HepG2 (cell line): Measurements from ENCODE around the gene AKAP6.

Experiments used
- EEA1 ChIP-seq: sonication (generic); formaldehyde crosslinking; IDR thresholded peaks from 2 replicates; pipeline ENCODE4 v1.5.1; 2020; ENCODE audit warnings: mild to moderate bottlenecking, missing genetic modification reagents, borderline replicate concordance
- EP300 ChIP-seq, 3 experiments: sonication (generic) in 1 of 3; formaldehyde crosslinking in 1 of 3; IDR thresholded peaks; 2 replicates each; pipeline versions ENCODE4 v1.5.1 to v1.6.1; 2011 to 2020; ENCODE audit warnings: low read depth in 2 of 3, low read length in 2 of 3, borderline replicate concordance in 1 of 3, improper control_type of control experiment in 1 of 3, mild to moderate bottlenecking in 1 of 3, missing genetic modification reagents in 1 of 3, moderate library complexity in 1 of 3
- NFYC ChIP-seq: IDR thresholded peaks from 2 replicates; pipeline ENCODE4 v1.6.1; 2016; ENCODE audit warnings: missing genetic modification reagents, missing compliant biosample characterization
- POLR2A ChIP-seq, 2 experiments: IDR thresholded peaks; 2 replicates each; pipeline ENCODE4 v1.6.1; 2011; ENCODE audit warnings: low read depth in 2 of 2, low read length in 2 of 2, mild to moderate bottlenecking in 1 of 2, moderate library complexity in 1 of 2; ENCODE audit not compliant: insufficient read depth in 1 of 2
- RBAK ChIP-seq: sonication (generic); formaldehyde crosslinking; IDR thresholded peaks from 2 replicates; pipeline ENCODE4 v1.5.1; 2020; ENCODE audit warnings: mild to moderate bottlenecking, missing genetic modification reagents
- ZFP37 ChIP-seq: sonication (generic); formaldehyde crosslinking; IDR thresholded peaks from 2 replicates; pipeline ENCODE4 v1.4.0; 2020; ENCODE audit warnings: missing genetic modification reagents, borderline replicate concordance
- ZNF792 ChIP-seq: IDR thresholded peaks from 2 replicates; pipeline ENCODE4 v1.6.1; 2016
- TF ChIP-seq, protein P1 (sequence below): IDR thresholded peaks from 2 replicates; pipeline ENCODE4 v1.6.1; 2016; ENCODE audit warnings: missing compliant biosample characterization, missing genetic modification reagents, borderline replicate concordance
- TF ChIP-seq, protein P2 (sequence below): sonication (generic); formaldehyde crosslinking; IDR thresholded peaks from 2 replicates; pipeline ENCODE4 v1.5.0; 2020; ENCODE audit warnings: mild to moderate bottlenecking, missing genetic modification reagents, moderate library complexity

DNA sequence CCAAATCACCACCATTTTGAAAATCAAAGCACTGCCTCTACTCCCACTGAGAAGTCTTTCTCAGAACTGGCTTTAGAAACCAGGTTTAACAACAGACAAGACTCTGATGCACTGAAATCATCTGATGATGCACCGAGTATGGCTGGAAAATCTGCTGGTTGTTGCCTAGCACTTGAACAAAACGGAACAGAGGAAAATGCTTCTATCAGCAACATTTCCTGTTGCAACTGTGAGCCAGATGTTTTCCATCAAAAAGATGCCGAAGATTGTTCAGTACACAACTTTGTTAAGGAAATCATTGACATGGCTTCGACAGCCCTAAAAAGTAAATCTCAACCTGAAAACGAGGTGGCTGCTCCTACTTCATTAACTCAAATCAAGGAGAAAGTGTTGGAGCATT is 494.6 kb downstream of the AKAP6 start:
- no peak for TF ChIP-seq NFYC (CRISPR knock-in tag)
- TF ChIP-seq, protein P1, sequence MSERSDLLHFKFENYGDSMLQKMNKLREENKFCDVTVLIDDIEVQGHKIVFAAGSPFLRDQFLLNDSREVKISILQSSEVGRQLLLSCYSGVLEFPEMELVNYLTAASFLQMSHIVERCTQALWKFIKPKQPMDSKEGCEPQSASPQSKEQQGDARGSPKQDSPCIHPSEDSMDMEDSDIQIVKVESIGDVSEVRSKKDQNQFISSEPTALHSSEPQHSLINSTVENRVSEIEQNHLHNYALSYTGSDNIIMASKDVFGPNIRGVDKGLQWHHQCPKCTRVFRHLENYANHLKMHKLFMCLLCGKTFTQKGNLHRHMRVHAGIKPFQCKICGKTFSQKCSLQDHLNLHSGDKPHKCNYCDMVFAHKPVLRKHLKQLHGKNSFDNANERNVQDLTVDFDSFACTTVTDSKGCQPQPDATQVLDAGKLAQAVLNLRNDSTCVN (CRISPR knock-in tag): no peak
- no peak for TF ChIP-seq EEA1
- TF ChIP-seq EP300 (IDR thresholded peaks at IDR 0.05; ENCODE audit: low read depth in 2 of 2, low read length in 2 of 2): no peak
- no peak for TF ChIP-seq EP300 (CRISPR knock-in tag; IDR thresholded peaks at IDR 0.05; ENCODE audit: borderline replicate concordance)
- TF ChIP-seq ZNF792 (CRISPR knock-in tag): no peak
- no peak for TF ChIP-seq POLR2A (IDR thresholded peaks at IDR 0.05; ENCODE audit: insufficient read depth in 1 of 2, low read depth in 2 of 2, low read length in 2 of 2)
- TF ChIP-seq ZFP37 (CRISPR knock-in tag): no peak
- TF ChIP-seq, protein P2, sequence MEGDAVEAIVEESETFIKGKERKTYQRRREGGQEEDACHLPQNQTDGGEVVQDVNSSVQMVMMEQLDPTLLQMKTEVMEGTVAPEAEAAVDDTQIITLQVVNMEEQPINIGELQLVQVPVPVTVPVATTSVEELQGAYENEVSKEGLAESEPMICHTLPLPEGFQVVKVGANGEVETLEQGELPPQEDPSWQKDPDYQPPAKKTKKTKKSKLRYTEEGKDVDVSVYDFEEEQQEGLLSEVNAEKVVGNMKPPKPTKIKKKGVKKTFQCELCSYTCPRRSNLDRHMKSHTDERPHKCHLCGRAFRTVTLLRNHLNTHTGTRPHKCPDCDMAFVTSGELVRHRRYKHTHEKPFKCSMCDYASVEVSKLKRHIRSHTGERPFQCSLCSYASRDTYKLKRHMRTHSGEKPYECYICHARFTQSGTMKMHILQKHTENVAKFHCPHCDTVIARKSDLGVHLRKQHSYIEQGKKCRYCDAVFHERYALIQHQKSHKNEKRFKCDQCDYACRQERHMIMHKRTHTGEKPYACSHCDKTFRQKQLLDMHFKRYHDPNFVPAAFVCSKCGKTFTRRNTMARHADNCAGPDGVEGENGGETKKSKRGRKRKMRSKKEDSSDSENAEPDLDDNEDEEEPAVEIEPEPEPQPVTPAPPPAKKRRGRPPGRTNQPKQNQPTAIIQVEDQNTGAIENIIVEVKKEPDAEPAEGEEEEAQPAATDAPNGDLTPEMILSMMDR (CRISPR knock-in tag): no peak
- TF ChIP-seq RBAK (CRISPR knock-in tag): no peak
